ENCODE results near the gene RTP4.
"Not testable (repeated sequence)": the region's sequence is repeated elsewhere in the genome, so short reads cannot be mapped to it uniquely, and the experiment has no call there.

Gene RTP4

DNA sequence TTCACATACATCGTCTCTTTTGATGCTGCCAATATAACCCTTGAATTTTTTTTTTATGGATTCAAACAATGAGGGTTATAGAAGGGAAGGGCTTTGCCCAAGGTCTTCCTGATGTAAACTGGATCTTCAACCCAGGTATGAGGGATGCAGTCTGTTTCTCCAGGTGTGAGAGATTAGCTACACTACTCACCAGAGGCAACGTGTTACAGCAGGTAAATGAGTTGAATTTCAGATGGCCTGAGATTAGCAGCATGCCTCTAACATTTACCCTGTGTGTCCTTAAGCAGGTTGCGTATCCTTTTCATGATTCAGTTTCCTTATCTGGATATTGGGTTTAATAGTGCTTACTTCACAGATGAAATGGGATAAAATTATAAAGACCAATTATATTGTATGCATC, 1.9 kb downstream of the RTP4 start:
- DNase-seq, result no peak

GRCh38 chr3:187375581-187375980, 7.4 kb downstream of the RTP4 start:
- no peak for DNase-seq

- no peak for DNase-seq
These were observed 9.7 kb downstream of the RTP4 start for GRCh38 chr3:187377842-187378241.

GRCh38 chr3:187382609-187383151, 14.5 kb downstream of the RTP4 start:
- DNase-seq, result no peak

DNA sequence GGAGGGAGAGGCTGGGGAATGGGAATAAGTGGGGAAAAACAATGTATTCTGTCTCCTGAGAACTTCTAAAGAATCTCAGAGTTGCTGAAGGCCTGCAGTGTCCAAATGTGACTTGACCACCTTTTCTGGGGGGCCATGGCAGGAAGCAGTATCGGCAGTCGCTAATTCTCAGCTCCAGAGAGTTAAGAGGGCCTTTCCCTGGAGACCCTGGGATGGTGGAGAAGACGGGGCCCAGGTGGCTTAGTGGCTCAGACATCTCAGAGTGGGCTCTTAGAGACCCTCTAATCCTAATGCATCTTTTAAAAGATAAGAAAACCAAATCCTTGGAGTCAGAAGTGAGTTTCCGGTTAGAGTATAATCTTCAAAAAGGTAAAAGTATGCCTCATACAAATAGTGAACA, 15.1 kb downstream of the RTP4 start:
- DNase-seq, result no peak

DNA sequence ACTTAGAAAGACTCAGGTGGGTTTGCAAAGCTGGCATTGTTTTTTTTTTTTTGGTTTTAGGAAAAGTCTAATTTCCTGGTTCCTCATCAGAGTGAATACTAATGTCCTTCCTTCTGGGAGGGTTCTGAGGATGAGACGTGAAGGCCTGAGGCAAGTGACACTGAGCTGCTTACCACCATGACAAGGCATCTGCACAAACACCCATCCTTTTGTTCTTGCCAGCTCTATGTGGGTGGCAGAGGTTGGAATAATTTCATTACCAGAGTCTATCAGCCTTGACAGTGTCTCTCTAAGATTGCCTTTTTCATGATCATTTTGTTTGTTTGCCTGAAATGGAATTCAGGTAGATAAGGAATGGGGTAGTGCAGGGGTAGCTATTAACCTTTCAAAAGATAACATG, 17.1 kb downstream of the RTP4 start:
- DNase-seq, result no peak

GRCh38 chr3:187396661-187397060, 28.5 kb downstream of the RTP4 start:
- no peak for DNase-seq

DNA sequence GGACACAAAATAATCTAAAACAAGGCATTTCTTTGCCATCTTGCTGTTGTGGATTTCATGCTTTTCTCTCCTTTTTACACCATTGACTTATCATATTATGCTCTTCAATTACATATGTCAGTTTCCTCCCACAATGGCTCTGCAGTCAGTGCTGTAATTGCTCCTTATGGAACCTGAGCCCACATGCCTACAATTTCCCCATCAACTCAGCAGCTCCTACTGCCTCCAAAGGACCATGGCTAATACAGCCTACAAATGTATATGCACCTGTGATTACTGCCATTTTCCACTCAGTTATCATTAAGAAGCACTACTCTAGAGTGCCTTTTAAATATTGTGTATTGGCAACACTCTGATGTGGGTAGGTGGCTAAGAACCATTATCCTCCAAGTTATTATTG, 30.8 kb downstream of the RTP4 start:
- no peak for DNase-seq

GRCh38 chr3:187400756-187401155, 32.6 kb downstream of the RTP4 start:
- DNase-seq, result no peak

GRCh38 chr3:187401856-187402255, 33.7 kb downstream of the RTP4 start:
- no peak for DNase-seq

GRCh38 chr3:187403768-187404288, 35.6 kb downstream of the RTP4 start:
- no peak for DNase-seq

DNA sequence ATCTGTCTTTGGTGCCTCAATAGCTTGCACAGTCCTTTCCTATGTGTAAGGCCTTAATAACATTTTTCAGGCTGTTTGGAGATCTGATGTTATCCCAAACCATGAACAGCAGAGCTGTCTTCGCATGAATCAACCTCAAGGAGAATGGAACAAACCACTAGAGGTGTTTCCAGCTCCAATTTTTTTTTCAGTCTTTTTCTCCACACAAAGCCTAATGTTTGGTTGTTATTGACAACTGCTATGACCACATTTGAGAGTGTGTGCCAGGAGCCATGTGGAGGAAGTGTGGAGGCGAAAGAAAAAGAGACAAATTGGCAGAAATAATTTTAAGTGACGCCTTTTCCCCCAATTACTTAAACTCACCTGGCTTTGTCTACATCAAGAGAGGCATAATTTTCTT, 38.7 kb downstream of the RTP4 start:
- no peak for DNase-seq

GRCh38 chr3:187411991-187412781, 44.0 kb downstream of the RTP4 start:
- DNase-seq, result not testable (repeated sequence)

All from NCI-H1092 treated with DMSO at 0.1 percent for 48 hours (cell line).